ENCODE results near the gene ZNF202.

DNA sequence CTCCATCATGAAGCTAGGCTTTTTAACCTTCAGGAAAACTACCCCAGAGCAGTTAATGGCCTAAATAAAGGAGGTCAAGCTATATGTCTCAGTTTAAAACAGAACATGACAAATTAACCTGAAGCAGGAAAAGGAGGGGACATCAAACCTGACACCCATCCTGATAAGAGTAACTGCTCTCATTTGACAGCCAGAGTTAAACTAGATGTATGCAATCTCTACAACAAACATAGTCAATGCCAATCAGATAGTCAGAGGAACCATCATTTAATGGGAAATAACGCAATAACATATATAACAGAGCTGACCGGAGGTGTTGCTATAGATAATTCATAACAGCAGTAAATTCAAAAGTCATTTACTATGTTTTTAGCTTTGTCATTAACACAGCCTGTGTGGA, 3.1 kb downstream of the ZNF202 start:
- TF ChIP-seq, protein P1, sequence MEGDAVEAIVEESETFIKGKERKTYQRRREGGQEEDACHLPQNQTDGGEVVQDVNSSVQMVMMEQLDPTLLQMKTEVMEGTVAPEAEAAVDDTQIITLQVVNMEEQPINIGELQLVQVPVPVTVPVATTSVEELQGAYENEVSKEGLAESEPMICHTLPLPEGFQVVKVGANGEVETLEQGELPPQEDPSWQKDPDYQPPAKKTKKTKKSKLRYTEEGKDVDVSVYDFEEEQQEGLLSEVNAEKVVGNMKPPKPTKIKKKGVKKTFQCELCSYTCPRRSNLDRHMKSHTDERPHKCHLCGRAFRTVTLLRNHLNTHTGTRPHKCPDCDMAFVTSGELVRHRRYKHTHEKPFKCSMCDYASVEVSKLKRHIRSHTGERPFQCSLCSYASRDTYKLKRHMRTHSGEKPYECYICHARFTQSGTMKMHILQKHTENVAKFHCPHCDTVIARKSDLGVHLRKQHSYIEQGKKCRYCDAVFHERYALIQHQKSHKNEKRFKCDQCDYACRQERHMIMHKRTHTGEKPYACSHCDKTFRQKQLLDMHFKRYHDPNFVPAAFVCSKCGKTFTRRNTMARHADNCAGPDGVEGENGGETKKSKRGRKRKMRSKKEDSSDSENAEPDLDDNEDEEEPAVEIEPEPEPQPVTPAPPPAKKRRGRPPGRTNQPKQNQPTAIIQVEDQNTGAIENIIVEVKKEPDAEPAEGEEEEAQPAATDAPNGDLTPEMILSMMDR (conservative IDR thresholded peaks at IDR 0.05 in 1 of 2, IDR thresholded peaks at IDR 0.05 in 1 of 2; ENCODE audit: low read depth in 1 of 2, low read length in 2 of 2), result no peak
- no peak for TF ChIP-seq EZH2 (IDR thresholded peaks at IDR 0.05; ENCODE audit: low read length, missing control alignments)
